Measurements from ENCODE around the gene CNFN.

DNA sequence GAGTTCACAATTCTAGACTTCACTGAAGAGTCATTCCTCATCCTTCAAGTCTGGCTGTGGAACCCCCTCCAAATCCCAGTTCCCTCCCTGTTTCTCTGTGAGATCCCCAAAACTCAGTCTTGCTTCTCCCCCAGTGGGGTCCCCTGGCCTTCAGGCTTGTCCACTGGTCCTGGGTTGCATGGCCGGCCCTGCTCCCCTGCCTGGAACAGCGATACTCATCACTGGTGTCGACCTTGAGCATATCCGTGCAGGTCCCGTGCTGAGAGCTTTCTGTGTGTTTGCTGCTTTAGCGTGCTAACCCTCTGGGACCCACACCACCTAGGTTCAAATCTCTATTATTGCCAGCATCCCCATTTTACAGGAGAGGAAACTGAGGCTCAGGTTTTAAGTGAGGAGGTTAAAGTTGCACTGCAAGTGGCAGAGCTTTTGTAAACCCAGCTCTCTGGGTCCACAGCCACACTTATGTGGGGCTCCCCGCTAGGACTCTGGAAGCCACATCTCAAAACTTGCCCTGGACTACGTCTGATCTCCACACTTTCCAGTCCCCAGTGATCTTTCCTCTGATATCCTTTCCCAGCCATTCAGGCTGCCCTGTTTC lies 21.6 kb upstream of the CNFN start:
- TF ChIP-seq, protein P1, sequence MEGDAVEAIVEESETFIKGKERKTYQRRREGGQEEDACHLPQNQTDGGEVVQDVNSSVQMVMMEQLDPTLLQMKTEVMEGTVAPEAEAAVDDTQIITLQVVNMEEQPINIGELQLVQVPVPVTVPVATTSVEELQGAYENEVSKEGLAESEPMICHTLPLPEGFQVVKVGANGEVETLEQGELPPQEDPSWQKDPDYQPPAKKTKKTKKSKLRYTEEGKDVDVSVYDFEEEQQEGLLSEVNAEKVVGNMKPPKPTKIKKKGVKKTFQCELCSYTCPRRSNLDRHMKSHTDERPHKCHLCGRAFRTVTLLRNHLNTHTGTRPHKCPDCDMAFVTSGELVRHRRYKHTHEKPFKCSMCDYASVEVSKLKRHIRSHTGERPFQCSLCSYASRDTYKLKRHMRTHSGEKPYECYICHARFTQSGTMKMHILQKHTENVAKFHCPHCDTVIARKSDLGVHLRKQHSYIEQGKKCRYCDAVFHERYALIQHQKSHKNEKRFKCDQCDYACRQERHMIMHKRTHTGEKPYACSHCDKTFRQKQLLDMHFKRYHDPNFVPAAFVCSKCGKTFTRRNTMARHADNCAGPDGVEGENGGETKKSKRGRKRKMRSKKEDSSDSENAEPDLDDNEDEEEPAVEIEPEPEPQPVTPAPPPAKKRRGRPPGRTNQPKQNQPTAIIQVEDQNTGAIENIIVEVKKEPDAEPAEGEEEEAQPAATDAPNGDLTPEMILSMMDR (IDR thresholded peaks at IDR 0.05; ENCODE audit: low read depth, low read length, poor library complexity, severe bottlenecking) = no peak
- no peak for TF ChIP-seq EZH2phosphoT487 (IDR thresholded peaks at IDR 0.05; ENCODE audit: borderline replicate concordance, low read length)
